GM23338 (cell line): ENCODE results near the gene BCL10. TPM values are rescaled to one million over a fixed set of nuclear protein-coding genes. Genes with fewer than 3 reads are reported as not detected.

Experiments
- ATAC-seq: fragments of 200-7000 bp; cut with Tn5 transposase; 3 replicates; pipeline ENCODE4 v1.9.1; 2020
- DNase-seq: peaks from one replicate; pipeline ENCODE4 v3.0.0-alpha.2; 2015; ENCODE audit warnings: low spot score
- H2AFZ ChIP-seq: fragments of 200-600 bp; sonication (generic); 2 replicates; pipeline ENCODE4 v1.8.0; 2016; ENCODE audit warnings: antibody characterized with exemption, mild to moderate bottlenecking, moderate library complexity
- H3F3A ChIP-seq: fragments of 200-600 bp; sonication (generic); replicated peaks from 2 replicates; pipeline ENCODE4 v1.8.0; 2017; ENCODE audit warnings: antibody characterized with exemption, mixed run types, low read depth
- H3K27ac ChIP-seq: fragments of 200-600 bp; sonication (generic); 2 replicates; pipeline ENCODE4 v1.6.1; 2016; ENCODE audit warnings: low read depth
- H3K27me3 ChIP-seq: fragments of 200-600 bp; sonication (generic); 2 replicates; pipeline ENCODE4 v1.8.0; 2016; ENCODE audit warnings: mild to moderate bottlenecking, mixed run types, moderate library complexity; ENCODE audit not compliant: insufficient read depth
- H3K36me3 ChIP-seq: fragments of 200-600 bp; sonication (generic); 2 replicates; pipeline ENCODE4 v1.8.0; 2016; ENCODE audit warnings: mild to moderate bottlenecking; ENCODE audit not compliant: insufficient read depth
- H3K4me1 ChIP-seq: fragments of 200-600 bp; sonication (generic); 2 replicates; pipeline ENCODE4 v1.8.0; 2016; ENCODE audit warnings: mild to moderate bottlenecking, moderate library complexity; ENCODE audit not compliant: insufficient read depth
- H3K4me2 ChIP-seq: fragments of 200-600 bp; sonication (generic); 2 replicates; pipeline ENCODE4 v1.7.1; 2017; ENCODE audit warnings: mixed run types
- H3K4me3 ChIP-seq: fragments of 200-600 bp; sonication (generic); 2 replicates; pipeline ENCODE4 v1.6.1; 2016; ENCODE audit warnings: mixed run types
- H3K79me2 ChIP-seq: fragments of 200-600 bp; sonication (generic); replicated peaks from 2 replicates; pipeline ENCODE4 v1.8.0; 2017; ENCODE audit warnings: mild to moderate bottlenecking; ENCODE audit not compliant: insufficient read depth
- H3K9me2 ChIP-seq: fragments of 200-600 bp; sonication (generic); 2 replicates; pipeline ENCODE4 v1.8.0; 2017; ENCODE audit not compliant: insufficient read depth
- H4K20me1 ChIP-seq: fragments of 200-600 bp; sonication (generic); replicated peaks from 2 replicates; pipeline ENCODE4 v1.8.0; 2017; ENCODE audit warnings: mild to moderate bottlenecking; ENCODE audit not compliant: insufficient read depth
- H3K27ac Mint-ChIP-seq: 2 replicates; pipeline ENCODE4 v1.8.0; 2020; ENCODE audit warnings: inconsistent platforms, mild to moderate bottlenecking, moderate library complexity, mixed read lengths
- H3K27me3 Mint-ChIP-seq: 3 replicates; pipeline ENCODE4 v1.8.0; 2022; ENCODE audit warnings: low read depth, mild to moderate bottlenecking, moderate library complexity, mixed read lengths, inconsistent platforms; ENCODE audit not compliant: insufficient read depth, poor library complexity
- H3K36me3 Mint-ChIP-seq: 3 replicates; pipeline ENCODE4 v1.8.0; 2021; ENCODE audit warnings: low read depth, mild to moderate bottlenecking, inconsistent platforms, moderate library complexity, mixed read lengths
- H3K4me1 Mint-ChIP-seq: 3 replicates; pipeline ENCODE4 v1.8.0; 2020; ENCODE audit warnings: mild to moderate bottlenecking, inconsistent platforms, mixed read lengths
- H3K4me3 Mint-ChIP-seq: 3 replicates; pipeline ENCODE4 v1.8.0; 2021; ENCODE audit warnings: moderate library complexity, mild to moderate bottlenecking, inconsistent platforms, mixed read lengths
- H3K9me3 Mint-ChIP-seq: 3 replicates; pipeline ENCODE4 v1.8.0; 2020; ENCODE audit warnings: moderate library complexity, mild to moderate bottlenecking, inconsistent platforms, mixed read lengths
- CREB1 ChIP-seq: fragments of 250-450 bp; sonication (Bioruptor Pico); IDR thresholded peaks from 2 replicates; pipeline ENCODE4 v1.5.0; 2020; ENCODE audit warnings: low read depth, mild to moderate bottlenecking, moderate library complexity
- CTCF ChIP-seq, 2 experiments: fragments of 200-600 bp in 1 of 2; sonication (generic) in 1 of 2; conservative IDR thresholded peaks; 2 replicates each; pipeline versions ENCODE4 v1.5.1 to v1.6.1; 2016 to 2017; ENCODE audit warnings: antibody characterized with exemption in 2 of 2, low read depth in 2 of 2, mild to moderate bottlenecking in 2 of 2, moderate library complexity in 1 of 2
- EZH2 ChIP-seq: fragments of 200-600 bp; sonication (generic); IDR thresholded peaks from one replicate; pipeline ENCODE4 v1.8.0; 2017; ENCODE audit warnings: antibody characterized with exemption, mild to moderate bottlenecking, low read depth; ENCODE audit not compliant: unreplicated experiment
- EZH2phosphoT487 ChIP-seq: fragments of 200-600 bp; sonication (generic); IDR thresholded peaks from one replicate; pipeline ENCODE4 v1.8.1; 2018; ENCODE audit warnings: antibody characterized with exemption; ENCODE audit not compliant: unreplicated experiment
- JUNB ChIP-seq: IDR thresholded peaks from one replicate; pipeline ENCODE4 v1.6.1; 2016; ENCODE audit warnings: antibody characterized with exemption; ENCODE audit not compliant: unreplicated experiment
- NANOG ChIP-seq: IDR thresholded peaks from 2 replicates; pipeline ENCODE4 v1.6.1; 2016; ENCODE audit warnings: antibody characterized with exemption, borderline replicate concordance
- POLR2AphosphoS5 ChIP-seq: IDR thresholded peaks from 2 replicates; pipeline ENCODE4 v1.6.1; 2016; ENCODE audit warnings: antibody characterized with exemption, low read depth
- REST ChIP-seq: IDR thresholded peaks from one replicate; pipeline ENCODE4 v1.6.1; 2018; ENCODE audit warnings: antibody characterized with exemption; ENCODE audit not compliant: unreplicated experiment
- STAT1 ChIP-seq: IDR thresholded peaks from one replicate; pipeline ENCODE4 v1.6.1; 2016; ENCODE audit warnings: antibody characterized with exemption; ENCODE audit not compliant: unreplicated experiment
- ZNF114 ChIP-seq: fragments of 250-450 bp; sonication (Bioruptor Pico); IDR thresholded peaks from 2 replicates; pipeline ENCODE4 v1.5.0; 2020; ENCODE audit warnings: mild to moderate bottlenecking, moderate library complexity
- ZNF331 ChIP-seq: fragments of 250-450 bp; sonication (Bioruptor Pico); IDR thresholded peaks from 2 replicates; pipeline ENCODE4 v1.5.0; 2020; ENCODE audit warnings: low read depth, mild to moderate bottlenecking, moderate library complexity
- ZNF462 ChIP-seq: fragments of 250-450 bp; sonication (Bioruptor Pico); IDR thresholded peaks from 2 replicates; pipeline ENCODE4 v1.5.0; 2020; ENCODE audit warnings: mild to moderate bottlenecking, moderate library complexity
- polyA plus RNA-seq: library from polyadenylated mRNA; unstranded; fragments of >200 nt; fragmentation: Nextera tagmentation; extraction: Ambion mirVana; gene quantifications from 2 replicates; pipeline ENCODE4 v1.2.1, GENCODE V29; 2016
- total RNA-seq: library from RNA; depleted of rRNA; stranded (reverse); fragments of >200 nt; shearing (Covaris generic); gene quantifications from 2 replicates; pipeline ENCODE4 v1.2.3, GENCODE V29; 2014
- TF ChIP-seq, protein P1 (sequence below): IDR thresholded peaks from 2 replicates; pipeline ENCODE4 v1.6.1; 2016; ENCODE audit warnings: antibody characterized with exemption

The BCL10 gene
- total and polyA plus RNA-seq, 2 experiments from 2014 or later = 23.1 to 33.7 TPM

DNA sequence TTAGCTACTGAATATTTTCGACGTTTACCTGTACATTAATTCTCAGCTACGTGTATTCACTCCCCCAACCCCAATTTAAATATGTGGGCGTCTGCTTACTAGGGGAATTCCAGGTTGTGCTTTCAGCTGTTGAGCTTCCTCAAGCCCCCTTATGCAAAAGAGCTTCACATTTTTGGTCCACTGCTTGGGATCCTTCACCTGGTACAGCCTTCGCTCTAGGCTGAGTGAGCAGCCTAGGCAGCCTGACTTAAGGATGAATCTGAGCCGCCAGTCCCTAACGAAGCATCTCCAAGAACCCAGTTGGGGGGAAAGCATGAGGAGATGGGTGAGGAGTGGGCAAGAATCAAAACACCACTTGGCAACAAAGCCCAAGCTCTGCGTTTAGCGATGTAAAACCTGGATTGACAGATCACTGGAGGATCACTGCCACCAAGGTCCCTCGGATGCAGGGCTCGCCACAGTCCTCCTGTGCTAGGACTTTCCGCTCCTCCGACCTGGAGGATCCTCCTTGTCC is 674 bp downstream of the BCL10 start:
- peak overlapping the region; percentile 88 for H3K4me3 Mint-ChIP-seq
- H3K9me3 Mint-ChIP-seq = peaks cover 3% of the 10 kb centered on the region; the same call in 1 of the 3 replicates
- Histone ChIP-seq H3K36me3 (peaks cover 4% of the 10 kb centered on the region), H3F3A (0 out of 2 replicates have a peak, but pooled peaks cover 6% of the 10 kb centered on the region), H3K4me2 (peak overlapping the region; percentile 84), H4K20me1 (peaks cover 10% of the 10 kb centered on the region; the same call in 1 of the 2 replicates), H3K4me1 (peaks cover 14% of the 10 kb centered on the region), H3K9me2 (0 out of 2 replicates have a peak, but pooled peaks cover 3% of the 10 kb centered on the region), H3K79me2 (peaks cover 51% of the 10 kb centered on the region), H3K4me3 (peak overlapping the region; percentile 93), H3K27ac (peak overlapping the region; percentile 96), H2AFZ (peak overlapping the region; percentile 69; the same call in 1 of the 2 replicates), H3K27me3 (no peaks in the 10 kb centered on the region)
- H3K36me3 Mint-ChIP-seq = peaks cover 4% of the 10 kb centered on the region
- DNase-seq (peak; percentile 66), ATAC-seq (peak; percentile 9)
- H3K27ac Mint-ChIP-seq = peak overlapping the region; percentile 89
- H3K27me3 Mint-ChIP-seq = peaks cover 10% of the 10 kb centered on the region
- TF ChIP-seq JUNB (no peak), STAT1 (no peak), ZNF114 (CRISPR knock-in tag) (no peak), NANOG (no peak), CTCF (conservative IDR thresholded peaks at IDR 0.05; ENCODE audit: low read depth in 2 of 2) (no peak), EZH2 (no peak), ZNF462 (CRISPR knock-in tag) (no peak), REST (no peak), CREB1 (CRISPR knock-in tag) (no peak), ZNF331 (CRISPR knock-in tag) (no peak), POLR2AphosphoS5 (no peak), EZH2phosphoT487 (no peak)
- TF ChIP-seq, protein P1, sequence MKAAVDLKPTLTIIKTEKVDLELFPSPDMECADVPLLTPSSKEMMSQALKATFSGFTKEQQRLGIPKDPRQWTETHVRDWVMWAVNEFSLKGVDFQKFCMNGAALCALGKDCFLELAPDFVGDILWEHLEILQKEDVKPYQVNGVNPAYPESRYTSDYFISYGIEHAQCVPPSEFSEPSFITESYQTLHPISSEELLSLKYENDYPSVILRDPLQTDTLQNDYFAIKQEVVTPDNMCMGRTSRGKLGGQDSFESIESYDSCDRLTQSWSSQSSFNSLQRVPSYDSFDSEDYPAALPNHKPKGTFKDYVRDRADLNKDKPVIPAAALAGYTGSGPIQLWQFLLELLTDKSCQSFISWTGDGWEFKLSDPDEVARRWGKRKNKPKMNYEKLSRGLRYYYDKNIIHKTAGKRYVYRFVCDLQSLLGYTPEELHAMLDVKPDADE = no peak
- peaks cover 38% of the 10 kb centered on the region for H3K4me1 Mint-ChIP-seq
